HL-60 (cell line): Measurements from ENCODE around the gene JUP.

Experiments
- DNase-seq, 2 experiments: peaks; one replicate each; pipeline ENCODE4 v3.0.0-alpha.2; 2010 to 2020; ENCODE audit warnings: low read depth in 1 of 2, low spot score in 1 of 2
- H3K27ac ChIP-seq: fragments of 250-450 bp; sonication (Bioruptor Pico); replicated peaks from 2 replicates; pipeline ENCODE4 v1.5.1; 2020; ENCODE audit warnings: mild to moderate bottlenecking, moderate library complexity
- H3K27me3 ChIP-seq: fragments of 250-450 bp; sonication (Bioruptor Pico); 2 replicates; pipeline ENCODE4 v1.5.1; 2021; ENCODE audit warnings: mild to moderate bottlenecking, moderate library complexity; ENCODE audit not compliant: insufficient read depth, poor library complexity, severe bottlenecking
- H3K4me3 ChIP-seq: replicated peaks from 2 replicates; pipeline ENCODE4 v1.5.1; 2011; ENCODE audit warnings: mild to moderate bottlenecking, control low read depth, low read length; ENCODE audit not compliant: insufficient read depth
- GABPA ChIP-seq: IDR thresholded peaks from 2 replicates; pipeline ENCODE4 v1.6.1; 2012; ENCODE audit warnings: low read depth
- POLR2AphosphoS5 ChIP-seq: IDR thresholded peaks from 2 replicates; pipeline ENCODE4 v1.6.1; 2012; ENCODE audit warnings: low read depth
- SPI1 ChIP-seq: IDR thresholded peaks from 2 replicates; pipeline ENCODE4 v1.6.1; 2012; ENCODE audit warnings: low read depth, mild to moderate bottlenecking, borderline replicate concordance
- TF ChIP-seq, protein P1 (sequence below): IDR thresholded peaks from one replicate; pipeline ENCODE4 v1.5.1; 2011; ENCODE audit warnings: low read length, control low read depth, inconsistent platforms; ENCODE audit not compliant: insufficient read depth
- TF ChIP-seq, protein P2 (sequence below): IDR thresholded peaks from 2 replicates; pipeline ENCODE4 v1.6.1; 2012; ENCODE audit warnings: low read depth; ENCODE audit not compliant: insufficient replicate concordance

The JUP gene

DNA sequence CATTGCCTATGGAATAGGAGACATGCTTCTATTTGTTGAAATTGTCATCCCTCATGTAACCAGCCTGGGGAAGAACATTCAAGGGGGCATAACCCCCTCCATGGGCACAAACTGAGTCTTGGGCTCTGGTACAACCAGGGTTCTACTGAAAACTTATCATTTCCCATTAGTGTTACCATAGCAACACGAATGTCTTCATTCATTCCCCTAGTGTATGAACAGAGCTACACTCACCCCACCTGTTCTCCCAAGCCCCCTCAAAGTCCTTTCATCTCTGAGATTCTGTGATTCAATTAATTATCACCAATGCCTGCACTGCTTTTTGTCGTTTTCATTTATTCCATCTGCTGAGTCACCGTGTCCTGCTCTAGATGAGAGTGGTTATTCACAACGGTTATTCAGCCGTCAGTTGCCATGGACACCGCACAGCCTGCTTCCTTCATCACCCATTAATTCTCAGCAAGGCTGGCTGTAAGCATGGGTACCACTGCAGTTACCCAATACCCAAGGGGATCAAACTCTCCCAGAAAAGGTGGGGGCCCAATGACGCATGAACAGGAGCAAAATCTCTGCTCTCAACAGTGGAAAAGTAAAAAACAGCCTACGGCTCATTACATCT lies 75.9 kb downstream of the JUP start:
- H3K27ac ChIP-seq, result no peak overlapping the region
- no peaks in the 10 kb centered on the region for H3K27me3 ChIP-seq
- no peak overlapping the region for H3K4me3 ChIP-seq
- no peak for DNase-seq
- TF ChIP-seq, protein P1, sequence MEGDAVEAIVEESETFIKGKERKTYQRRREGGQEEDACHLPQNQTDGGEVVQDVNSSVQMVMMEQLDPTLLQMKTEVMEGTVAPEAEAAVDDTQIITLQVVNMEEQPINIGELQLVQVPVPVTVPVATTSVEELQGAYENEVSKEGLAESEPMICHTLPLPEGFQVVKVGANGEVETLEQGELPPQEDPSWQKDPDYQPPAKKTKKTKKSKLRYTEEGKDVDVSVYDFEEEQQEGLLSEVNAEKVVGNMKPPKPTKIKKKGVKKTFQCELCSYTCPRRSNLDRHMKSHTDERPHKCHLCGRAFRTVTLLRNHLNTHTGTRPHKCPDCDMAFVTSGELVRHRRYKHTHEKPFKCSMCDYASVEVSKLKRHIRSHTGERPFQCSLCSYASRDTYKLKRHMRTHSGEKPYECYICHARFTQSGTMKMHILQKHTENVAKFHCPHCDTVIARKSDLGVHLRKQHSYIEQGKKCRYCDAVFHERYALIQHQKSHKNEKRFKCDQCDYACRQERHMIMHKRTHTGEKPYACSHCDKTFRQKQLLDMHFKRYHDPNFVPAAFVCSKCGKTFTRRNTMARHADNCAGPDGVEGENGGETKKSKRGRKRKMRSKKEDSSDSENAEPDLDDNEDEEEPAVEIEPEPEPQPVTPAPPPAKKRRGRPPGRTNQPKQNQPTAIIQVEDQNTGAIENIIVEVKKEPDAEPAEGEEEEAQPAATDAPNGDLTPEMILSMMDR, result no peak
- TF ChIP-seq, protein P2, sequence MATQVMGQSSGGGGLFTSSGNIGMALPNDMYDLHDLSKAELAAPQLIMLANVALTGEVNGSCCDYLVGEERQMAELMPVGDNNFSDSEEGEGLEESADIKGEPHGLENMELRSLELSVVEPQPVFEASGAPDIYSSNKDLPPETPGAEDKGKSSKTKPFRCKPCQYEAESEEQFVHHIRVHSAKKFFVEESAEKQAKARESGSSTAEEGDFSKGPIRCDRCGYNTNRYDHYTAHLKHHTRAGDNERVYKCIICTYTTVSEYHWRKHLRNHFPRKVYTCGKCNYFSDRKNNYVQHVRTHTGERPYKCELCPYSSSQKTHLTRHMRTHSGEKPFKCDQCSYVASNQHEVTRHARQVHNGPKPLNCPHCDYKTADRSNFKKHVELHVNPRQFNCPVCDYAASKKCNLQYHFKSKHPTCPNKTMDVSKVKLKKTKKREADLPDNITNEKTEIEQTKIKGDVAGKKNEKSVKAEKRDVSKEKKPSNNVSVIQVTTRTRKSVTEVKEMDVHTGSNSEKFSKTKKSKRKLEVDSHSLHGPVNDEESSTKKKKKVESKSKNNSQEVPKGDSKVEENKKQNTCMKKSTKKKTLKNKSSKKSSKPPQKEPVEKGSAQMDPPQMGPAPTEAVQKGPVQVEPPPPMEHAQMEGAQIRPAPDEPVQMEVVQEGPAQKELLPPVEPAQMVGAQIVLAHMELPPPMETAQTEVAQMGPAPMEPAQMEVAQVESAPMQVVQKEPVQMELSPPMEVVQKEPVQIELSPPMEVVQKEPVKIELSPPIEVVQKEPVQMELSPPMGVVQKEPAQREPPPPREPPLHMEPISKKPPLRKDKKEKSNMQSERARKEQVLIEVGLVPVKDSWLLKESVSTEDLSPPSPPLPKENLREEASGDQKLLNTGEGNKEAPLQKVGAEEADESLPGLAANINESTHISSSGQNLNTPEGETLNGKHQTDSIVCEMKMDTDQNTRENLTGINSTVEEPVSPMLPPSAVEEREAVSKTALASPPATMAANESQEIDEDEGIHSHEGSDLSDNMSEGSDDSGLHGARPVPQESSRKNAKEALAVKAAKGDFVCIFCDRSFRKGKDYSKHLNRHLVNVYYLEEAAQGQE, result no peak
- TF ChIP-seq POLR2AphosphoS5, result no peak
- TF ChIP-seq SPI1, result no peak
- no peak for TF ChIP-seq GABPA

- Histone ChIP-seq H3K27ac (no peak overlapping the region), H3K27me3 (no peaks in the 10 kb centered on the region), H3K4me3 (no peak overlapping the region)
- TF ChIP-seq GABPA, result no peak
- TF ChIP-seq, protein P1, result no peak
- no peak for TF ChIP-seq SPI1
- TF ChIP-seq POLR2AphosphoS5, result no peak
- DNase-seq, result no peak
Observed at GRCh38 chr17:41707803-41708669, 78.5 kb downstream of the JUP start.

- Histone ChIP-seq H3K4me3 (no peak overlapping the region), H3K27ac (no peak overlapping the region), H3K27me3 (no peaks in the 10 kb centered on the region)
- no peak for DNase-seq
- TF ChIP-seq SPI1 (no peak), POLR2AphosphoS5 (no peak), GABPA (no peak)
- TF ChIP-seq, protein P2, result no peak
Observed at GRCh38 chr17:41705271-41705991, 81.1 kb downstream of the JUP start.
